Keratinocyte (primary cell): ENCODE results near the gene TSPAN18. TPM values are rescaled to one million over a fixed set of nuclear protein-coding genes. Genes with fewer than 3 reads are reported as not detected.

Experiments
- DNase-seq: peaks from one replicate; pipeline ENCODE4 v3.0.0-alpha.2; 2011; ENCODE audit warnings: low read depth, missing footprints, low spot score
- FAIRE-seq: peaks from 2 replicates; lab custom pipeline; 2011; peaks lifted over from hg19 to GRCh38; lab: Jason Lieb, UNC
- H2AFZ ChIP-seq: 2 replicates; pipeline ENCODE4 v1.6.0; 2012; ENCODE audit warnings: low read length, control low read depth, inconsistent platforms; ENCODE audit not compliant: control insufficient read depth
- H3K27ac ChIP-seq: 2 replicates; pipeline ENCODE4 v1.5.1; 2011; ENCODE audit warnings: low read length; ENCODE audit not compliant: control insufficient read depth, insufficient read depth
- H3K27me3 ChIP-seq: 3 replicates; pipeline ENCODE4 v1.6.0; 2011; ENCODE audit warnings: low read length; ENCODE audit not compliant: control insufficient read depth, insufficient read depth; ENCODE audit errors: extremely low read depth
- H3K36me3 ChIP-seq, 2 experiments: 2 replicates in 1 of 2; 3 replicates in 1 of 2; pipeline ENCODE4 v1.5.1; 2011; ENCODE audit warnings: low read length in 2 of 2, mild to moderate bottlenecking in 1 of 2; ENCODE audit not compliant: control insufficient read depth in 2 of 2, insufficient read depth in 2 of 2; ENCODE audit errors: extremely low read depth in 1 of 2
- H3K4me1 ChIP-seq: 3 replicates; pipeline ENCODE4 v1.5.1; 2011; ENCODE audit warnings: low read length; ENCODE audit not compliant: control insufficient read depth, insufficient read depth; ENCODE audit errors: extremely low read depth
- H3K4me2 ChIP-seq: 3 replicates; pipeline ENCODE4 v1.6.0; 2011; ENCODE audit warnings: low read depth, low read length; ENCODE audit not compliant: control insufficient read depth, insufficient read depth; ENCODE audit errors: extremely low read depth
- H3K4me3 ChIP-seq, 3 experiments: fragments of 200-600 bp in 1 of 3; sonication (generic) in 1 of 3; 2 replicates in 2 of 3; 3 replicates in 1 of 3; pipeline ENCODE4 v1.5.1; 2011 to 2016; ENCODE audit warnings: low read length in 3 of 3, mild to moderate bottlenecking in 3 of 3, control low read depth in 2 of 3, inconsistent platforms in 1 of 3, low read depth in 1 of 3, mixed read lengths in 1 of 3, mixed run types in 1 of 3, moderate library complexity in 1 of 3; ENCODE audit not compliant: control insufficient read depth in 2 of 3, insufficient read depth in 2 of 3; ENCODE audit errors: extremely low read depth in 1 of 3
- H3K79me2 ChIP-seq: 2 replicates; pipeline ENCODE4 v1.6.0; 2012; ENCODE audit warnings: low read length; ENCODE audit not compliant: control insufficient read depth, insufficient read depth
- H3K9ac ChIP-seq: 3 replicates; pipeline ENCODE4 v1.6.0; 2011; ENCODE audit warnings: low read length; ENCODE audit not compliant: control insufficient read depth, insufficient read depth; ENCODE audit errors: extremely low read depth
- H3K9me1 ChIP-seq: 3 replicates; pipeline ENCODE4 v1.6.0; 2011; ENCODE audit warnings: low read length; ENCODE audit not compliant: control insufficient read depth, insufficient read depth; ENCODE audit errors: extremely low read depth
- H3K9me3 ChIP-seq: 2 replicates; pipeline ENCODE4 v1.5.1; 2012; ENCODE audit warnings: low read depth, low read length; ENCODE audit not compliant: control insufficient read depth
- H4K20me1 ChIP-seq: 3 replicates; pipeline ENCODE4 v1.6.0; 2011; ENCODE audit warnings: low read length; ENCODE audit not compliant: control insufficient read depth, insufficient read depth; ENCODE audit errors: extremely low read depth
- CTCF ChIP-seq, 3 experiments: IDR thresholded peaks in 1 of 3; conservative IDR thresholded peaks in 1 of 3; optimal IDR thresholded peaks in 1 of 3; 2 replicates in 2 of 3; 3 replicates in 1 of 3; pipeline versions ENCODE3 to v1.5.1; 2011; ENCODE audit warnings: low read length in 3 of 3, mild to moderate bottlenecking in 3 of 3, moderate library complexity in 2 of 3, control low read depth in 1 of 3, inconsistent platforms in 1 of 3; ENCODE audit not compliant: insufficient read depth in 2 of 3; ENCODE audit errors: extremely low read depth in 1 of 3
- EZH2 ChIP-seq: IDR thresholded peaks from one replicate; pipeline ENCODE4 v1.6.1; 2012; ENCODE audit warnings: inconsistent platforms, mild to moderate bottlenecking, low read length, moderate library complexity
- dilution Hi-C: fragments of 300-500 bp; cut with MboI; formaldehyde crosslinking; loops from one replicate; pipeline ENCODE4 v1.7.0; 2020; ENCODE audit warnings: low sequenced_read_pairs; ENCODE audit not compliant: extremely low pct_ligation_motif_present
- polyA plus RNA-seq, 5 experiments: library from polyadenylated mRNA; depleted of rRNA in 3 of 5; stranded (reverse) in 3 of 5; stranded (forward) in 1 of 5; unstranded in 1 of 5; fragments of >200 nt; gene quantifications; 1 replicate in 1 of 5; 2 replicates in 3 of 5; 3 replicates in 1 of 5; pipeline versions ENCODE4 v1.2.1 to v1.2.3, GENCODE V29; 2011 to 2012; ENCODE audit warnings: missing spikeins in 2 of 5, low read depth in 1 of 5, low replicate concordance in 1 of 5

Gene TSPAN18
- polyA plus RNA-seq, 1 donor (not counting 4 experiments of a cell fraction or from before 2014, with no cell fraction given): not detected

- Histone ChIP-seq H3K79me2 (no peaks in the 10 kb centered on the region), H3K9me1 (no peaks in the 10 kb centered on the region), H3K36me3 (no peaks in the 10 kb centered on the region), H3K4me1 (no peaks in the 10 kb centered on the region), H3K4me3 (no peak overlapping the region), H3K9ac (no peak overlapping the region), H3K27me3 (peaks cover 61% of the 10 kb centered on the region), H2AFZ (no peak overlapping the region), H3K27ac (no peak overlapping the region), H4K20me1 (peaks cover 3% of the 10 kb centered on the region), H3K4me2 (no peak overlapping the region), H3K9me3 (no peaks in the 10 kb centered on the region)
- TF ChIP-seq CTCF (optimal IDR thresholded peaks at IDR 0.05 in 1 of 3, IDR thresholded peaks at IDR 0.05 in 1 of 3, conservative IDR thresholded peaks at IDR 0.05 in 1 of 3; ENCODE audit: extremely low read depth in 1 of 3, insufficient read depth in 2 of 3, low read length in 3 of 3): no peak
- no peak for TF ChIP-seq EZH2
- no peak for FAIRE-seq
- no peak for DNase-seq
- dilution Hi-C loops: no loop called here
Observed at GRCh38 chr11:44831605-44832394, 105.0 kb downstream of the TSPAN18 start.

- no peak for DNase-seq
- FAIRE-seq: no peak
- Histone ChIP-seq H3K27me3 (peaks cover 59% of the 10 kb centered on the region), H3K9ac (no peak overlapping the region), H3K9me3 (no peaks in the 10 kb centered on the region), H3K4me3 (no peak overlapping the region), H3K27ac (no peak overlapping the region), H4K20me1 (no peaks in the 10 kb centered on the region), H2AFZ (no peak overlapping the region), H3K36me3 (no peaks in the 10 kb centered on the region), H3K4me1 (no peaks in the 10 kb centered on the region), H3K4me2 (no peak overlapping the region), H3K9me1 (no peaks in the 10 kb centered on the region), H3K79me2 (no peaks in the 10 kb centered on the region)
- dilution Hi-C loops: no loop called here
- TF ChIP-seq EZH2 (no peak), CTCF (optimal IDR thresholded peaks at IDR 0.05 in 1 of 3, IDR thresholded peaks at IDR 0.05 in 1 of 3, conservative IDR thresholded peaks at IDR 0.05 in 1 of 3; ENCODE audit: extremely low read depth in 1 of 3, insufficient read depth in 2 of 3, low read length in 3 of 3) (no peak)
Observed at GRCh38 chr11:44832452-44832851, 105.7 kb downstream of the TSPAN18 start.
